ENCODE measurements around the gene ZNF574.

DNA sequence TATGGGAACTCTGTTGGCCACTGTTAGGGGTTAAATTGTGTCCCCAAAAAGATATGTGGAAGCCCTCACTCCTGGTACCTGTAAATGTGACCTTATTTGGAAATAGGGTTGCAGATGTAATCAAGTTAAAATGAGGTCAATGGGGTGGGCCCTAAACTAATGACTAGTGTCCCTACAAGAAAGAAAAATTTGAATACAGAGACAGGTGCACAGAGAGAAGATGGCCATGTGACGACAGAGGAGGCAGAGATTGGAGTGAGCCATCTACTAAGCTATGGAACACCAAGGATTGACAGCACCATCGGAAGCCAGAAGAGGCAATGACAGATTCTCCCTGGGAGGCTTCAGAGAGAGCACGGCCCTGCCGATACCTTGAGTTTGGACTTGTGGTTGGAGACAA is 39.7 kb downstream of the ZNF574 start:
- no peak for TF ChIP-seq POLR2A (IDR thresholded peaks at IDR 0.05)
- TF ChIP-seq, protein P1, sequence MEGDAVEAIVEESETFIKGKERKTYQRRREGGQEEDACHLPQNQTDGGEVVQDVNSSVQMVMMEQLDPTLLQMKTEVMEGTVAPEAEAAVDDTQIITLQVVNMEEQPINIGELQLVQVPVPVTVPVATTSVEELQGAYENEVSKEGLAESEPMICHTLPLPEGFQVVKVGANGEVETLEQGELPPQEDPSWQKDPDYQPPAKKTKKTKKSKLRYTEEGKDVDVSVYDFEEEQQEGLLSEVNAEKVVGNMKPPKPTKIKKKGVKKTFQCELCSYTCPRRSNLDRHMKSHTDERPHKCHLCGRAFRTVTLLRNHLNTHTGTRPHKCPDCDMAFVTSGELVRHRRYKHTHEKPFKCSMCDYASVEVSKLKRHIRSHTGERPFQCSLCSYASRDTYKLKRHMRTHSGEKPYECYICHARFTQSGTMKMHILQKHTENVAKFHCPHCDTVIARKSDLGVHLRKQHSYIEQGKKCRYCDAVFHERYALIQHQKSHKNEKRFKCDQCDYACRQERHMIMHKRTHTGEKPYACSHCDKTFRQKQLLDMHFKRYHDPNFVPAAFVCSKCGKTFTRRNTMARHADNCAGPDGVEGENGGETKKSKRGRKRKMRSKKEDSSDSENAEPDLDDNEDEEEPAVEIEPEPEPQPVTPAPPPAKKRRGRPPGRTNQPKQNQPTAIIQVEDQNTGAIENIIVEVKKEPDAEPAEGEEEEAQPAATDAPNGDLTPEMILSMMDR (IDR thresholded peaks at IDR 0.05) = no peak
- TF ChIP-seq POLR2AphosphoS5 (IDR thresholded peaks at IDR 0.05) = no peak
